ENCODE data around the gene MOK. TPM values are rescaled to one million over a fixed set of nuclear protein-coding genes. Genes with fewer than 3 reads are reported as not detected.
A peak's percentile ranks its signal among the peaks of the same experiment; 100 is the strongest.

Gene MOK
- total RNA-seq, 3 donors from 2014 or later (not counting 1 experiment from before 2014, with no cell fraction given): 3.9 to 6.5 (median 4.7) TPM

- intact Hi-C loops (cut with micrococcal nuclease): loop anchor here (1.0 to 5.0 kb wide), 4 partner anchors 43 to 372 kb away; partner anchors contain the start of genes CINP, DYNC1H1 and TECPR2
- Histone ChIP-seq H3K27ac (ENCODE audit: low read length) (peak overlapping the region; percentile 99), H3K9me3 (ENCODE audit: control insufficient read depth, insufficient read depth, low read length) (no peaks in the 10 kb centered on the region), H3K36me3 (ENCODE audit: control insufficient read depth, insufficient read depth, low read length) (no peaks in the 10 kb centered on the region), H3K4me1 (ENCODE audit: control insufficient read depth, insufficient read depth, low read length) (peaks cover 49% of the 10 kb centered on the region), H3K27me3 (ENCODE audit: control insufficient read depth, insufficient read depth, low read length) (no peaks in the 10 kb centered on the region), H3K4me3 (ENCODE audit: low read length) (peak overlapping the region; percentile 92)
- WGBS (ENCODE audit: insufficient coverage): 90% methylated on average over 10 of the region's 15 CpGs
- Mint-ChIP-seq H3K4me3 (peak overlapping the region; percentile 97), H3K27me3 (ENCODE audit: low read depth in 2 of 2) (no peaks in the 10 kb centered on the region), H3K9me3 (no peaks in the 10 kb centered on the region), H3K4me1 (peaks cover 54 to 61% of the 10 kb centered on the region in 2 donors), H3K27ac (peak overlapping the region; percentile 98 to 99), H3K36me3 (no peaks in the 10 kb centered on the region)
- no peak for TF ChIP-seq CTCF (IDR thresholded peaks at IDR 0.05)
- DNase-seq (no peak), ATAC-seq (no peak)
Observed at GRCh38 chr14:102318781-102319276, 13.9 kb upstream of the MOK start.

- ATAC-seq: no peak
- H3K4me1 Mint-ChIP-seq: peaks cover 57 to 58% of the 10 kb centered on the region in 2 donors
- H3K9me3 ChIP-seq (ENCODE audit: control insufficient read depth, insufficient read depth, low read length): no peaks in the 10 kb centered on the region
- 72% methylated on average over 12 of the region's 12 CpGs for WGBS (ENCODE audit: insufficient coverage)
- H3K36me3 Mint-ChIP-seq: no peaks in the 10 kb centered on the region
- no peak overlapping the region for H3K27ac ChIP-seq (ENCODE audit: low read length)
- TF ChIP-seq CTCF (IDR thresholded peaks at IDR 0.05): no peak
- no peaks in the 10 kb centered on the region for H3K27me3 Mint-ChIP-seq (ENCODE audit: low read depth in 2 of 2)
- peak overlapping the region; percentile 65 for H3K4me3 ChIP-seq (ENCODE audit: low read length)
- peak overlapping the region; percentile 98 to 99 for H3K27ac Mint-ChIP-seq
- H3K27me3 ChIP-seq (ENCODE audit: control insufficient read depth, insufficient read depth, low read length): no peaks in the 10 kb centered on the region
- peak overlapping the region; percentile 97 for H3K4me3 Mint-ChIP-seq
- intact Hi-C loops (cut with micrococcal nuclease): loop anchor here (5.0 kb wide), 3 partner anchors 200 to 370 kb away; partner anchors contain the start of gene DYNC1H1
- H3K4me1 ChIP-seq (ENCODE audit: control insufficient read depth, insufficient read depth, low read length): peaks cover 53% of the 10 kb centered on the region
- DNase-seq: peak in 1 of 2 donors; percentile 57
- no peaks in the 10 kb centered on the region for H3K36me3 ChIP-seq (ENCODE audit: control insufficient read depth, insufficient read depth, low read length)
- no peaks in the 10 kb centered on the region for H3K9me3 Mint-ChIP-seq
Observed at GRCh38 chr14:102317564-102318248, 12.7 kb upstream of the MOK start.

- WGBS (ENCODE audit: insufficient coverage): 1% methylated on average over 54 of the region's 54 CpGs
- no peaks in the 10 kb centered on the region for H3K9me3 ChIP-seq (ENCODE audit: control insufficient read depth, insufficient read depth, low read length)
- peak overlapping the region; percentile 97 for H3K4me3 Mint-ChIP-seq
- H3K36me3 ChIP-seq (ENCODE audit: control insufficient read depth, insufficient read depth, low read length): no peaks in the 10 kb centered on the region
- ATAC-seq (peak; percentile 68 to 83 (median 73)), DNase-seq (peak; percentile 94 to 96)
- intact Hi-C loops (cut with micrococcal nuclease): loop anchor here (5.0 kb wide), 3 partner anchors 200 to 370 kb away; partner anchors contain the start of gene DYNC1H1
- no peaks in the 10 kb centered on the region for H3K27me3 Mint-ChIP-seq (ENCODE audit: low read depth in 2 of 2)
- peak overlapping the region; percentile 68 for H3K27ac ChIP-seq (ENCODE audit: low read length)
- H3K36me3 Mint-ChIP-seq: no peaks in the 10 kb centered on the region
- H3K4me1 ChIP-seq (ENCODE audit: control insufficient read depth, insufficient read depth, low read length): peaks cover 53% of the 10 kb centered on the region
- H3K27ac Mint-ChIP-seq: peak overlapping the region; percentile 98 to 99
- peak; percentile 88 for TF ChIP-seq CTCF (IDR thresholded peaks at IDR 0.05)
- no peaks in the 10 kb centered on the region for H3K27me3 ChIP-seq (ENCODE audit: control insufficient read depth, insufficient read depth, low read length)
- peaks cover 57 to 58% of the 10 kb centered on the region in 2 donors for H3K4me1 Mint-ChIP-seq
- no peaks in the 10 kb centered on the region for H3K9me3 Mint-ChIP-seq
- H3K4me3 ChIP-seq (ENCODE audit: low read length): peak overlapping the region; percentile 65
Observed at GRCh38 chr14:102316743-102317563, 12.0 kb upstream of the MOK start.

Measured in natural killer cell (primary cell).